HG03565 (cell line): ENCODE results near the gene RAET1L.
"Not testable (repeated sequence)": the region's sequence is repeated elsewhere in the genome, so short reads cannot be mapped to it uniquely, and the experiment has no call there.

Experiments used
- ATAC-seq: cut with Tn5 transposase; IDR thresholded peaks from one replicate; pipeline ENCODE4 v1.9.1; 2021; ENCODE audit warnings: mild to moderate bottlenecking, moderate library complexity; ENCODE audit not compliant: unreplicated experiment

RAET1L gene

DNA sequence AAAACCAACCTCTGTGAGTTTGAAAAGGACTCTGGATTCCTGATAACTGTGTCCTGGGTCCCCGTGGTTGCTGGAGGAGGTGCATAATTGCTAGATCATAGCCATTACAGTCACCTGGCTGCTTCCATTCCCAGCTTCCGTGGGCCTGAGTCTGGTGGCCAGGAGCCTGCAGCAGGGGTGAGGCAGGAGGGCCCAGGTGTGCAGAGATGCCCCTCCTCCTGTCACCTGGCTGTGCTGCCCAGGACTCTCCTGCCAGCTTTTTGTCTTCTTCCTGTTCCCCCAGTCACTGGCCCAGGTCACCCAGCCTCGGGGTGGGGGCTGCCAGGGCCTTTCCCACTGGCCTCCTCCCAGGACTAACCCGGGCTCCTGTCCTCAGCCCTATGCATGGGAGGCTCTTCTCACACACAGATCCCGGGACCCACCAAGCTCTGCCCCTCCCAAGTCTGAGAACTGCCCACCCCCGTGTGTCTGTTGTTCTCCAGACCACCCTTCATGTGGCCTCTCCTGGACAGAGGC is 30.0 kb downstream of the RAET1L start:
- ATAC-seq = no peak

DNA sequence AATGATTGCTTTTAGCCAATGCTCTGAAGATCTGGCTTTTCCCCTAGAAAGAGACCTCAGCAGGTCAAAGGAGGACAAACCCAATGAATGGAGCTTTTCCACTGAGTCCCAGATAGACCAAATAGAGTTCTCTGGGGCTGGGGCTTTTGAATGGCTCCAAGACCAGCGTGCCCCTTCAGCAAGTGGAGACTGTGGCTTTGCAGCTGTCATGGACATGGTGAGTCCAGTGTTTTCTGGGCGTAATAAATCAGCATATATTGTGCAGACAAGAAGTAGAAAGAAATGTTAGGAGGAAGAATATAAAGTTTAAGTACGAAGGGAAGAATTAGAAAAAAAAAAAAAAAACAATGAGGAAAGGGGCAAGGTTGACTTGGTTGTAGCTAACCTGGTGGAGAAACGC is 33.5 kb downstream of the RAET1L start:
- ATAC-seq = no peak

DNA sequence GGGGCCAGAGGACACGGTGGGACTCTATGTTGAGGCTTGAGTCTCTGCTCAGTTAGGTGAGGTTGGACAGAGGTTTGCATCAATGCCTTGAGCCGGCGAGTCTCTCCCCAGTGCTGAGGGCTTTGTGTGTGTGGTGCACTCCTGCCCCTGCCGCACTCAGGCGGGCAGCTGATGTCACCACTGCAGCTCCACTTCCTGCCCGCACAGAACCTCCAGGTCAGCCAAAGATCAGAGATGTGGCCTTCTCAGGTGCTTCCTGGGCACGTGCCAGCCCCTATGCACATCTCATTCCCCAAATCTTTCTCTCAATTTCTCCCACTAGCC is 33.9 kb downstream of the RAET1L start:
- not testable (repeated sequence) for ATAC-seq

DNA sequence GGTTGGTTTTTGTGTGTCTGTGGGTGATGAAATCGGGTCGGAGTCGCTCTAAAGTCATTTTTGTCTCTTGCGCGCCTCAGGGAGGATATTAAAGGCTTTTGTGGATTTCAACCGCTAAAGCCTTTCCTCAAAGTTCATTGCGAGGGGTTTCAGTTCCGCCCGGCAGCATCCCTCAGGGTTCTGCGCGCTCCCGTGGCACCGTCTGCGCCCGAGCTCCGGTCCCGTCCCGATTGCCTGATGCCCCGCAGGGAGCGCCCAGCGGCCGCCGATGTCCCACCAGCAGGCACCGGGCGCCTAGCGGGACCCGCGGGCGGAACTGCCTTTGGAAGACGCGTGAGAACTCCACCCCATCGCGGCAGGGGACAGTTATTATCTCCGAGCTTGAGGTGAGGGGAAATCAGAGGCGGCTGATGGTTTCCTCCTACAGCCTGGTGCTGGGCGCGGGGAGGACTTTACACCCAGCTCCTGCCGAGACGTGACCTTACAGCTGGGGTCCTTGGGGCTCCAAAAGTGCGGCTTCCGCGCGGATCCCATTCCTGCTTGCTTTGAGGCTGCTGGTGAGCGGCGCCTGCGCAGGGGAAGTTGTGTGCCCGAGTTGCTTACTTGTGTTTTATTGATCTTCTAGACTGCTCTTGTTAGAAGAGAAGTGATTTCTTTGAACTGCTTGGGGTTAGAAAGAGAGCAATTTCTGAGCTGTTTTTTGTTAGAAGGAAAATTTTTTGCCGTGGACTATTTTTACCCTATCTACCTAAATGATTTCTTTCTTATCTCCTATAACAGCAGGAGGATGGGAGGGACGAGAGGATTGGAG is 34.5 kb downstream of the RAET1L start:
- no peak for ATAC-seq

DNA sequence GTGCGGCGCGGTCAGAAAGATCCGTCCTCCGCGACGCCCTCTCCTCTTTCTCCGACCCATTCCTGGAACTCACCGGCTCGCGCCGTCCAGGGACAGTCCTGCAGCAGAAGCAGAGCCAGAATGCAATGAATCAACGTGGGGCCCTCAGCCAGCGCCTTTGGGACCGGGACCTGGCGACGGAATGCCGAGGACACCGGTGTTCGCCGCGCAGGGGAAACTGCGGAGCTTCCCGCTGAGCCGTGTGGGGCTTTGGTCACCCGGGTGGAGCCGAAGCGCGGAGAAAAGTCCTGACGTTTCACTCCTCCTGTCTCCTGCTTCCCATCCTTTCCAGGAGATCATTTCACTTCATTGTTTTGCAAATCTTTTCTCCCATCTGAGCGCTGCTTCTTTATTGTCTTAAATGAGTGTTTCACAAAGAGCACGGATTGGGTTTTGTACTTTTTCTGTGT is 35.1 kb downstream of the RAET1L start:
- no peak for ATAC-seq

DNA sequence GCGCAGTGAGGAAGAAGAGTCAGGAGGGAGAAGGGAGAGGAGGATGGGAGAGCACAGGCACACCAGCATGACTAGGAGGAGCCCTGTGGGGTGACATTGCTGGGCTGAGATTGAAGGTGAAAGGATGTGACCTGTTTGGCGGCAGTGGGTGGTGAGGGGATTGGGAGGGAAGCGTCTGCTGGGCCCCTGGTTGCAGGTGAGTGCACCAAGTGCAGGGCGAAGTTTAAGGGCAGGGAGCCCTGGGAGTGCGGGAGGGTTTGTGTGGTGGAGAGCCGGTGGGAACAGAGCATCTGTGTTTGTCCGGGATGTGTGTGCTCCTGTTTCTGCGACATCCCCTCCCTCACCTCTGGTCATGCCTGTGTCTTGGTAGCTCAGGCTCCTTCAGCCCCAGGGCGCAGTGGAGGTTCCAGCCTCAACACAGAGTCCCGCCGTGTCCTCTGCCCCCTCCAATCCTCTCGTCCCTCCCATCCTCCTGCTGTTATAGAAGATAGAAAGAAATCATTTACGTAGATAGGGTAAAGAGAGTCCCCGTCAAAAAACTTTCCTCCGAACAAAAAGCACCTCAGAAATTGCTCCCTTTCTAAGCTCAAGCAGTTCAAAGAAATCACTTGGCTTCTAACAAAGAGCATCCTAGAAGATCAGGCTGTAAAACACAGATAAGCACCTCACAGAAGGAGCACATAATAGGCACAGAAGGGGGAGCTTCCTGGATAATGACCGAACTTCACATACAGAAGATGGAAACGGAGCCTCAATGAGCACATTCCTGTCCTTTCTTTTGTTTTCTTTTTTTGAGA is 36.6 kb downstream of the RAET1L start:
- ATAC-seq = no peak

DNA sequence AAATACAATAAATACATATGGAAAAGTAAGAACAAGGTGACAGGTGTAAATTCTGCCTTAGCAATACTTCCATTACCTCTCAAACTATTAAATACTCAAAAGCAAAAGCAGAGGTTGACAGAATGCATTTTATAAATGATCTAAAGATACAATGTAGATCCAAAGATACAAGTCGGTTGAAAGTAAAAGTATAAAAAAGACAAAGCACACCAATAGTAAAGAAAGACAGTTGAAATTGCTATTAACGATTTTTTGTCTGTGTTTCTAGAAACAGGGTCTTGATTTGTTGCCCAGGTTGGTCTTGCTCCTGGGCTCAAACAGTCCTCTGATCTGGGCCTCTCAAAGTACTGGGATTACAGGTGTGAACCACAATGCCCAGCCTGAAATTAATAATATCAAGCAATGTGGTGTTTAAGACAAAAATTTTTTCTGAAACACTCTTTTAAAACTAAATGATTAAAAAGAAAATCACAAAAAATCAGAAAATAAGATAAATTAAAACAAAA is 37.7 kb downstream of the RAET1L start:
- no peak for ATAC-seq

DNA sequence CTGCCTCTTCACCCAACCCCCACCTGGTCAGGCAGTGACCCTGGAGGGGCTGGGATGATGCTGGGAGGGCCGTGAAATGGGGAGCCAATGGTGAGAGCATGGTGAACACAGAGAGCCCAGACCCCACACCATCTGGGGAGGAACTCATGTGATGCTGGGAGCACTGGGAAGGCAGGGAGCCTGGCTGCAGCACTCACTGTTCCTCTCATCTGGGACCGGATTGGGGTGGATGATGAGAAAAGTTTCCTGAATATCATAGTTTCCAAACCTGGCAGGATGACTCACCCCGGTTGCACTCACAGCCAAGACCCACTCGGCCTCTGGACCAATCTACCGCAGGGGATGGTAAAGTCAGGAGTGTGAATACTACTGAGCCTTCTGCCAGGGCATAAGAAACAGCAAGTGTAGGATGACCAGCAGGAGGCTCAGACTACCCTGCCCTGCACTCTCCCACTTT is 39.8 kb downstream of the RAET1L start:
- ATAC-seq = no peak

DNA sequence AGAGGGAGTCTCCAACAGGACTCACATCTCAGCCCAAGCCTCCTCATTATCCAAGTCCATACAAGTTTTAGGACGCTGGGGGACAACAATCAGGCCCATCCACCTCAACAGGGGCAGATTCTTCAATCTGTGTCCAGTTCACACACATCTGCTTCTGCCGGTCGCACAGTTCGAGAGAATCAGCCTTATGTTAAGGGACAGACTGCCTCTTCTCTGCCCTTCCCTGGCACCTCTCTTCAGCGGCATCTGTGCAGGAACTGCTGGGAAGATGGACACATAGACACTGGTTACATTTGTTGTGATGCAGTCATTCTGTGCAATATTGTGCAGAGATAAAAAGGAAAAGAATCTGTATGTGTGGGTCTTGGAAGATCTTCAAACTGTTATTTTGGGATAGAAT is 40.6 kb downstream of the RAET1L start:
- no peak for ATAC-seq

DNA sequence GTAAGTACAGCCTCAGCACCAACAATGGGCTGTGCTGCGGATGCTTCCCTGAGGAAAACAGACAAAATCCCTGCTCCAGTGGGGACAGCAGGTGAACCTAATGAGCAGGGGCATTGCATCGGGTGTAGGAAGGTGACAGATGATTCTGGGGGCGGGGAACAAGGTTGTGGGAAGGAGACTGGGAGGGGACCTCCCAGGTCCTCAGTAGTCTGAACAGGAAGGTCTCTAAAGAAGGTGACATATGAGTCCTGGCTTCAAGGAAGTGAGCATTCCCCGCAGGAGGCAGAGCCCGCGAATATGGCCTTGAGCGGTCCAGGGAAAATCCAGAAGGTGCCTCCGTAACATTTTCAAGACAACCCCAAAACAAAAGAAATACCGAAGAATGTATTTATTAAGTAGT is 42.2 kb downstream of the RAET1L start:
- no peak for ATAC-seq

DNA sequence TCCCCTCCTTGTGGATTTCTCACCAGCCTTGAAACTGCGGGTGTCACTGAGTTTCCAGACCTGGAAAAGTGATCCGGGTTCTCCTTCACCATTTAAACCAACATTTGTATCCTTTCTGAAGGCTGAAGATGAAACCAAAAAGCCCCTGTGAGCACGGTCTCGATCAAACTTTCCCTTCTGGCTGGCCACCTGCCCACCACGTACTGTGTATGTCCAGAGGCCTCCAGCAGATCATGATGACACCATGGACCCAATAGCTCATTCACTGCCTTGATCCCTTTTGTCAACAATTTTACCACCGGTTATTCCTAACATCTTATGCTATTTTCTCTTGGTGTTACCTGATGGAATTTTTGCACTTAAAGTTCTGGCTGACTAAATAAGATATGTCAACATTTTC is 46.0 kb downstream of the RAET1L start:
- no peak for ATAC-seq

DNA sequence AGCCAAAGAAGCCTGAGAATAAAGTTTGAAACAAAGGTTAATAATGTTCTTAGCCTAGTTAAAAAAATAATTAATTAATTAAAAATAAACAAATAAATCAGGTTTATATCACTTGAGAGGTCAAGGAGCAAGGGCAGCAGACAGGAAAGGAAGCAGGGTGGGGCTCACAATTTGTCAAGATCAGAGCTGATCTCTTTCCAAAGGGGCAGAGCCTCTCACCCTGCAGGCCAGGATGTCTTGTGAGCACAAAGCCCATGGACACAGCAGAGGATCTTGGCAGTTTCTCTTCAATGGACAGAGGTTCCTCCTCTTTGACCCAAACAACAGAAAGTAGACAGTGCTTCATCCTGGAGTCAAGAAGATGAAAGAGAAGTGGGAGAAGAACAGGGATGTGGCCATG is 46.7 kb downstream of the RAET1L start:
- no peak for ATAC-seq

DNA sequence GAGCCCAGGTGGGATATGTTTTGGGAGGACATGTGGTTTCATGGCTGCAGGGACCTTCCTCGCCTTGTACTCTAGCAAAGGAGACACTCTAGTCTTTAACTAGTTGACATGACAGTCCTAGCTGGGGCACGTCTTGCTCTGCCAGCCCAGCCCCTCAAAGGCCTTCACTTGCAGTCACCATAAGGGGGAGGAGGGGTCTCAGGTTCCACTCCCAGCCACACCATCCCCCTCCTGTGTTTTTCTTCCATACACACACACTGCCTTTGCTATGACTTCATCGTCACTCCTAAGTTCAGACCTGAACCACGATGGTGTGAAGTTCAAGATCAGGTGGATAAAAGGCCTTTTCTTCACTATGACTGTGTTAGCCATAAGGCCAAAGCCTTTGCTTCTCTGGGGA is 48.1 kb downstream of the RAET1L start:
- ATAC-seq = no peak

DNA sequence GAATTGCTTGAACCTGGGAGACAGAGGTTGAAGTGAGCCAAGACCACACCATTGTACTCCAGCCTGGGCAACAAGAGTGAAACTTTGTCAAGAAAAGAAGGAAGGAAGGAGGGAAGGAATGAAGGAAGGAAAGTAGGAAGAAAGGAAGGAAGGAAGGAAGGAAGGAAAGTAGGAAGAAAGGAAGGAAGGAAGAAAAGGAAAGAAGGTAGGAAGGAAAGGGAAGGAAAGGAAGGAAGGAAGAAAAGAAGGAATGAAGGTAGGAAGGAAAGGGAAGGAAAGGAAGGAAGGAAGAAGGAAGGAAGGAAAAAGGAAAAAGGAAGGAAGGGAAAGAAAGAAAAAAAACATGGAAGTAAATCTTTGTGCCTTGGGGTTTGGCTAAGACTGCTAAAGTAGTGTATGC is 49.9 kb downstream of the RAET1L start:
- no peak for ATAC-seq

DNA sequence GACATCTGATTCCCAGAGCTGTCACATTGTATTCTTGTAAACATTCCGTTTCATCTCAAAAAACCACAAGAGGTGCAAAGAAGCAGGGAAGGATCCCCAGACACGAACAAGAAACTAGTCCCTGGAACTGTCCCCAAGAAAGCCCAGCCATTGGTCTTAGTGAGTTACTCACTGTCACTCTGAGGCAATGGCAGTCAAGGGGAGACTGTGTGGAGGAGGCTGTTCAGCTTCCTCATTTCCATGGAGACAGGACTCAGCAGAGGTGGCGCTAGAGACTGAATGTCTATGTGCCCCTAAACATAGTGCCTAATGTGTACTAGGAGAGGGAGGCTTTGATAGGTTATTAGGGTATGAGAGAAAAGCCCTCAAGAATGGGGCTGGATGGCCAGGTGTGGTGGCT is 50.5 kb downstream of the RAET1L start:
- no peak for ATAC-seq

DNA sequence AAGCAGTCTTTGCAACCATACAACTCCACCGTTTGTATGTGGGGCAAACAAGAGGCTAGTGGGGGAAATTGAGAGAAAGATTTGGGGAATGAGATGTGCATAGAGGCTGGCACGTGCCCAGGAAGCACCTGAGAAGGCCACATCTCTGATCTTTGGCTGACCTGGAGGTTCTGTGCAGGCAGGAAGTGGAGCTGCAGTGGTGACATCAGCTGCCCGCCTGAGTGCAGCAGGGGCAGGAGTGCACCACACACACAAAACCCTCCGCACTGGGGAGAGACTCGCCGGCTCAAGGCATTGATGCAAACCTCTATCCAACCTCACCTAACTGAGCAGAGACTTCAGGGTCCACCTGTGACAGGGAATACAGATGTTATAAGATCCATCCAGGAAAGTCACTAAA is 50.9 kb downstream of the RAET1L start:
- ATAC-seq = not testable (repeated sequence)

DNA sequence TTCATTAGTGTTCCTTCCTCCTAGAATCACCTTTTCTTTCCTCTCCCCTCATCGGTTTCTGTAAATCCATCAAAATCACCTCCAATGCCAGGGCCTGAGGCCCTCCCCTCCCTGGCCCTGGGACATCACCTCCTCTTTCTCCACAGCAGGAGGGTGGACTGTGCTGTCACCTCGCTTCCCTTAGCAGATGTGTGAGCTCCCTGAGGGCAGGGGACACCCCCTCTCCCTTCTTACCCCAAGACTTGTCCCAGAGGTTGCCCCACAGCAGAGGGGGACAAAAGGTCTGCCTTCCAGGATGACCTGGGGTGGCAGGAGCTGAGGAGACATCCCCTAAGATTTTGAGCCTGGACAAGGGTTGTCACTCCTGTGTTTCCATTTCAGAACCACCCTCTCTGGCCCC is 55.7 kb downstream of the RAET1L start:
- no peak for ATAC-seq

DNA sequence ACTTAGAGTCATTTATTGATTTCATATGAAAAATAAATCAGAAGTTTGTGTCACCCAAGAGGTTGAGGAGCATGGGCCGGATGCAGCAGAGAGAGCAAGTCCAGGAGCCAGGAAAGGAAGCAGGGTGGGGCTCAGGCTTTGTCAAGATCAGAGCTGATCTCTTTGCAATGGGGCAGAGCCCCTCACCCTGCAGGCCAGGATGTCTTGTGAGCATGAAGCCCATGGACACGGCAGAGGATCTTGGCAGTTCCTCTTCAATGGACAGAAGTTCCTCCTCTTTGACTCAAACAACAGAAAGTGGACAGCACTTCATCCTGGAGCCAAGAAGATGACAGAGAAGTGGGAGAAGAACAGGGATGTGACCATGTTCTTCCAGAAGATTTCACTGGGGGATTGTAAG is 56.4 kb downstream of the RAET1L start:
- not testable (repeated sequence) for ATAC-seq
